Measurements from ENCODE around the gene SEC14L1. TPM values are rescaled to one million over a fixed set of nuclear protein-coding genes. Genes with fewer than 3 reads are reported as not detected.

The SEC14L1 gene
- total and polyA plus RNA-seq, 3 experiments from 2014 or later = 9.5 to 75.6 (median 73.3) TPM

DNA sequence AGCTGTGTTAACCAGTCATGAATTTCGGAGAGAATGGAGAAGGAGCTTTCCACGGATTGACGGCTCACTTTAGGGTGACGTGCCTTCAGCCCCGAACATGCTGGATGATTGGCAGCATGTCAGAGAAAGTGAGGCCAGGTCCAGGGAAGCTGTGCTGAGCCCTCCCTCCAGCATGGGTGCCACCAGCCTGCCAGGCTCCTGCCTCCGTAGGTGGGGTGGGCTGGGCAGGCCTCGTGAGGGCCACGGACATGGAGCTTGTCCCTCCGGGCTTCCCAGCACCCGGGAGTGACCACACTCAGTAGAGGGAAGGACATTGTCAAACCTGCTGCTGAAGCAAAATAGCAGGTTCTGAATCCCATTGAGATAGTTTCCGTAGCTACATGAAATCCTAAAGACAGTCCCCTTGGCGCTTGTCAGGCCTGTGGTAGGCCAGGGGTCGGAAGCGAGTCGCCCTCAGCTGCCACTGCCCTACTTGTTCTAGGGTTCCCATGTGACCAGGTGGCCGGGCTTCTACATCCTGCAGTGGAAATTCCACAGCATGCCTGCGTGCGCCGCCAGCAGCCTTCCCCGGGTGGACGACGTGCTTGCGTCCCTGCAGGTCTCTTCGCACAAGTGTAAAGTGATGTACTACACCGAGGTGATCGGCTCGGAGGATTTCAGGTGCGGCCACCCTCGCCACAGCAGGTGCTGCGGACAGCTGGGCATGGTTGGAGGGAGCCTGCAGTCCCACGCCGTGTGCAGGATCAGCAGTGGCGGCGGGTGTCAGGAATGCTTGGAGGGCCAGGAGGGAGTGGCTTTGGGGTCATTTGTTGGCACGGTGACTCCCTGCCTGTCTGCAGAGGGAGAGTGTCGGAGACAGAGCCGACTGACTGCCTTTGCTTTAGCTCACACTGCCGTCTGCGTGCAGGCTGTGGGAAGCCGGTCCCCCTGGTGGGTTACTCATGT is 72.3 kb downstream of the SEC14L1 start:
- CTCF ChIA-PET = no interaction called here
- H3K27ac ChIP-seq (ENCODE audit: low read depth, low read length) = no peak overlapping the region
- H3K9me3 Mint-ChIP-seq = no peaks in the 10 kb centered on the region
- H3K27me3 Mint-ChIP-seq = no peaks in the 10 kb centered on the region
- H3K4me3 Mint-ChIP-seq = no peak overlapping the region
- no peaks in the 10 kb centered on the region for H3K4me1 Mint-ChIP-seq
- H3K27me3 ChIP-seq (ENCODE audit: insufficient read depth, low read length, poor library complexity, severe bottlenecking) = no peaks in the 10 kb centered on the region
- H3K36me3 ChIP-seq (ENCODE audit: insufficient read depth, low read length) = peaks cover 42% of the 10 kb centered on the region
- no peak for DNase-seq
- POLR2A ChIA-PET = no interaction called here
- H3K4me3 ChIP-seq (ENCODE audit: low read length) = no peak overlapping the region
- H3K36me3 Mint-ChIP-seq = peaks cover 3 to 88% (median 26%) of the 10 kb centered on the region in 3 donors
- no peaks in the 10 kb centered on the region for H3K9me3 ChIP-seq (ENCODE audit: low read length)
- H3K4me1 ChIP-seq (ENCODE audit: insufficient read depth, low read length) = no peaks in the 10 kb centered on the region
- peak overlapping the region in 1 of 8 donors; percentile 6 for H3K27ac Mint-ChIP-seq

DNA sequence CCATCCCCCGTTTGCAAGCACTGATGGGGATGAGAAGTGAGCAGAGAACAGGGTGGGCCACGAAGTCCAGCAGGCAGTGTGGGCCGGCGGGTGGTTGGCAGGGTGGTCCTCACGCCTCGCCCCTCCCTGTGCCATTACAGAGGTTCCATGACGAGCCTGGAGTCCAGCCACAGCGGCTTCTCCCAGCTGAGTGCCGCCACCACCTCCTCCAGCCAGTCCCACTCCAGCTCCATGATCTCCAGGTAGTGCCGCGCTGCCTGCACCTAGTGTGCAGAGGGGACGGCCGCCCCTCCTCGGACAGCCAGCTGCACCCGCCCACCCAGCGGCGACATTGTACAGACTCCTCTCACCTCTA is 73.0 kb downstream of the SEC14L1 start:
- Histone ChIP-seq H3K4me1 (ENCODE audit: insufficient read depth, low read length) (no peaks in the 10 kb centered on the region), H3K9me3 (ENCODE audit: low read length) (no peaks in the 10 kb centered on the region), H3K27ac (ENCODE audit: low read depth, low read length) (no peak overlapping the region), H3K36me3 (ENCODE audit: insufficient read depth, low read length) (peaks cover 42% of the 10 kb centered on the region), H3K4me3 (ENCODE audit: low read length) (no peak overlapping the region), H3K27me3 (ENCODE audit: insufficient read depth, low read length, poor library complexity, severe bottlenecking) (no peaks in the 10 kb centered on the region)
- Mint-ChIP-seq H3K27ac (peak overlapping the region in 1 of 8 donors; percentile 6), H3K4me3 (no peak overlapping the region), H3K27me3 (no peaks in the 10 kb centered on the region), H3K9me3 (no peaks in the 10 kb centered on the region), H3K4me1 (no peaks in the 10 kb centered on the region), H3K36me3 (peaks cover 3 to 85% (median 21%) of the 10 kb centered on the region in 3 donors)
- POLR2A ChIA-PET = no interaction called here
- no peak for DNase-seq
- CTCF ChIA-PET = no interaction called here

DNA sequence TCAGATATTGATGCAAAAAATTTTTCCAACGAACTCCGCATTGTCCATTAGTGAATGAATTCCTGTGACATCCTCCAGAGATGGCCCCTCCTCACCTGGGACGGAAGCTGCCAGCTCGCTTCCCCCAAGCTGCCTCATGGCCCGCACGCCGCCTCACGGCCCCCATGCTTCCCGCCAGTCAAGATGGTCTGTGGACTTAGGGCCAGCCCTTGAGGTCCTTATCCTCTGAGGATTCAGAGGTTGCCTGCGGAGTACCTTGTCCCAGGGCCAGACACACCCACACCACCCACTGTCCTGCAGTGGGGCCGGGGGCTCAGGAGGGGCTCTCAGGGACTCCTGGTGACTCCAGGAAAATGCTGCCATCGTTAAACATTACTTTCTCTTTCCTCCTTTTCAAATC is 73.6 kb downstream of the SEC14L1 start:
- ChIA-PET POLR2A (no interaction called here), CTCF (no interaction called here)
- H3K27ac ChIP-seq (ENCODE audit: low read depth, low read length) = no peak overlapping the region
- H3K4me3 ChIP-seq (ENCODE audit: low read length) = no peak overlapping the region
- H3K27me3 Mint-ChIP-seq = no peaks in the 10 kb centered on the region
- no peak overlapping the region for H3K27ac Mint-ChIP-seq
- peaks cover 3 to 80% (median 22%) of the 10 kb centered on the region in 3 donors for H3K36me3 Mint-ChIP-seq
- no peaks in the 10 kb centered on the region for H3K9me3 ChIP-seq (ENCODE audit: low read length)
- no peaks in the 10 kb centered on the region for H3K4me1 ChIP-seq (ENCODE audit: insufficient read depth, low read length)
- H3K27me3 ChIP-seq (ENCODE audit: insufficient read depth, low read length, poor library complexity, severe bottlenecking) = no peaks in the 10 kb centered on the region
- no peaks in the 10 kb centered on the region for H3K9me3 Mint-ChIP-seq
- H3K4me1 Mint-ChIP-seq = no peaks in the 10 kb centered on the region
- H3K36me3 ChIP-seq (ENCODE audit: insufficient read depth, low read length) = peaks cover 40% of the 10 kb centered on the region
- H3K4me3 Mint-ChIP-seq = no peak overlapping the region
- no peak for DNase-seq

DNA sequence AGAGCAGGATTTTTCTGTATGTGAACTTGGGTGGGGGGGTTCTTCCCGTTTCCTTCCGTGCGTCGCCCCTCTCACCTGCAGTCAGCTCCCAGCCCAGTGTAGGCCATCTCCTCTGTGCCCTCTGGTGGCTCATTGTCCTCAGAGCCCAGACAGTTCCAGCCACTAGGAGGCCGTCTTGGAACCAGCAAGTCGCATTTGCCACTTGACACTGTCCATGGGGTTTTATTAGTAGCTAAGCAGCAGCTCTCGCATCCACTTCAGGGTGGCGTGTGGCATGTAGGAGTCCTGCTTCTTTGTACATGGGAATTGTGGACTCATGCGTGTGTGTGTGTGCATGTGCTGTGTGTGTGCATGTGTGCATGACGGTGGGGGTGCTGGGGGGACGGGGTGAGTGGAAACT is 74.0 kb downstream of the SEC14L1 start:
- no peaks in the 10 kb centered on the region for H3K9me3 ChIP-seq (ENCODE audit: low read length)
- Mint-ChIP-seq H3K27me3 (no peaks in the 10 kb centered on the region), H3K36me3 (peaks cover 3 to 76% (median 19%) of the 10 kb centered on the region in 3 donors), H3K4me3 (no peak overlapping the region), H3K27ac (peak overlapping the region in 1 of 8 donors; percentile 77), H3K9me3 (no peaks in the 10 kb centered on the region), H3K4me1 (no peaks in the 10 kb centered on the region)
- POLR2A ChIA-PET = no interaction called here
- H3K4me3 ChIP-seq (ENCODE audit: low read length) = no peak overlapping the region
- no peaks in the 10 kb centered on the region for H3K27me3 ChIP-seq (ENCODE audit: insufficient read depth, low read length, poor library complexity, severe bottlenecking)
- H3K27ac ChIP-seq (ENCODE audit: low read depth, low read length) = no peak overlapping the region
- DNase-seq = peak in 1 of 5 donors; percentile 49
- CTCF ChIA-PET = interaction anchor here (1.4 kb wide), 1 partner anchor 9 kb away, joined by 3 read pairs; no protein-coding TSS in a partner anchor
- peaks cover 36% of the 10 kb centered on the region for H3K36me3 ChIP-seq (ENCODE audit: insufficient read depth, low read length)
- H3K4me1 ChIP-seq (ENCODE audit: insufficient read depth, low read length) = no peaks in the 10 kb centered on the region

DNA sequence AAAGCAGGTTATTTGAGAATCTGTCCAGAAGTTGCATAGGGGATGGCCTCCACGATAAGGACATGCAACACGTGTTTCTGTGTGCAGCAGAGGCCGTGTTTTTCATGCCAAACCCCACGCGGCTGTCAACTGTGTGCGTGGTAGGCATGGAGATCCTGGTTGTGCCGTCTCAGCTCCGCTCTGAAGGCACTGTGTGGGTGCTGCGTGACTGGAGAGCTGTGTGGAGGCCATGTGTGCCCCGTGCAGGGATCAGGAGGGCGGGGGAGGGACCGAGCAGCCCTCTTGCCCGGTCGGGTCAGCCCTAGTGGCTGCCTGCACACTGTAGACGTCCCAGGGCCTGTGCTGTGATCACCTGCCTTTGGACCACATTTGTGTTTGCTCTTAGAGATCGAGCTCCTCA is 74.5 kb downstream of the SEC14L1 start:
- DNase-seq = no peak
- Histone ChIP-seq H3K36me3 (ENCODE audit: insufficient read depth, low read length) (peaks cover 32% of the 10 kb centered on the region), H3K4me3 (ENCODE audit: low read length) (no peak overlapping the region), H3K4me1 (ENCODE audit: insufficient read depth, low read length) (no peaks in the 10 kb centered on the region), H3K27me3 (ENCODE audit: insufficient read depth, low read length, poor library complexity, severe bottlenecking) (no peaks in the 10 kb centered on the region), H3K27ac (ENCODE audit: low read depth, low read length) (no peak overlapping the region), H3K9me3 (ENCODE audit: low read length) (no peaks in the 10 kb centered on the region)
- Mint-ChIP-seq H3K4me3 (no peak overlapping the region), H3K9me3 (no peaks in the 10 kb centered on the region), H3K27me3 (no peaks in the 10 kb centered on the region), H3K4me1 (no peaks in the 10 kb centered on the region), H3K36me3 (peaks cover 0 to 71% (median 17%) of the 10 kb centered on the region in 3 donors), H3K27ac (peak overlapping the region in 1 of 8 donors; percentile 3)
- CTCF ChIA-PET = interaction anchor here (1.4 kb wide), 1 partner anchor 9 kb away, joined by 3 read pairs; no protein-coding TSS in a partner anchor
- POLR2A ChIA-PET = no interaction called here

DNA sequence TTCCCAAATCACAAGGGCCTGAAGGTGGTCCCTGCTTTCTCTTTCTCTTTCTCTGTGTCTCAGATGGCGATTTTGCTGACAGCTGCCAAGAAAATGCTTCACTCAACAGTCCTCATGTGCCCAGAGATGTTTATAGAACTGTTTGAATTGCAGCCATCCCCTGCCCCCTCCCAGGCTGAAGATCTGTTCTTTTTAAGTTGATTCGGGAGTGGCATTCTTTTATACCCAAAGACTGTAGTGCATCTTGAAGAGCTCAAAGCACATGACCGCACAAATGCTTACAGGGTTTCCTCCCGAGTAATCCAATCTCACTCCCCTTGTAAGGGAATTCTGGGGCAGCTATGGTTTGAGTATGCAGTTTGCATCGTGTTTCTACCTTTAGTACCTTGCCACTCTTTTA is 75.7 kb downstream of the SEC14L1 start:
- no peaks in the 10 kb centered on the region for H3K4me1 Mint-ChIP-seq
- H3K36me3 Mint-ChIP-seq = peaks cover 0 to 59% (median 10%) of the 10 kb centered on the region in 3 donors
- no peak overlapping the region for H3K4me3 Mint-ChIP-seq
- peak overlapping the region in 1 of 8 donors; percentile 66 for H3K27ac Mint-ChIP-seq
- Histone ChIP-seq H3K36me3 (ENCODE audit: insufficient read depth, low read length) (peaks cover 21% of the 10 kb centered on the region), H3K27me3 (ENCODE audit: insufficient read depth, low read length, poor library complexity, severe bottlenecking) (no peaks in the 10 kb centered on the region), H3K4me3 (ENCODE audit: low read length) (no peak overlapping the region), H3K9me3 (ENCODE audit: low read length) (no peaks in the 10 kb centered on the region), H3K4me1 (ENCODE audit: insufficient read depth, low read length) (no peaks in the 10 kb centered on the region), H3K27ac (ENCODE audit: low read depth, low read length) (no peak overlapping the region)
- ChIA-PET CTCF (interaction anchor here (1.0 kb wide), 1 partner anchor 12 kb away, joined by 4 read pairs; no protein-coding TSS in a partner anchor), POLR2A (no interaction called here)
- DNase-seq = no peak
- no peaks in the 10 kb centered on the region for H3K27me3 Mint-ChIP-seq
- H3K9me3 Mint-ChIP-seq = no peaks in the 10 kb centered on the region

DNA sequence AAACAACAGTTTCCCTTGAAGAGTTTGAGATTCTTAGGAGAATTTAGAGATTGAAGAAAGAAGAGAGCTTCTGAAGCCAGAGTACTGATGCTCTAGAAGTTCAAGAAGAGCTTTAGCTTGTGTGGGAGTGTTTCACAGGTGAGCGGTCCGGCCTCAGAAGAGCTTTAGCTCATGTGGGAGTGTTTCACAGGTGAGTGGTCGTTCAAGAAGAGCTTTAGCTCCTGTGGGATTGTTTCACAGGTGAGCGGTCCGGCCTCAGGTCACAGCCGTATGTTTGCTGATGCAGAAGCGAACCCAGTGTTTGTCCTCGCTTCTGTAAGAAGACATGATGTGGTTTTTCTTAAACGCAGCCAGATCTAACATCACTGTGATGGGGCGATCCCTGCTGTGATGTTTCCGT is 76.4 kb downstream of the SEC14L1 start:
- H3K36me3 ChIP-seq (ENCODE audit: insufficient read depth, low read length) = peaks cover 15% of the 10 kb centered on the region
- Mint-ChIP-seq H3K27ac (peak overlapping the region in 2 of 8 donors; percentile 45 to 46), H3K36me3 (peaks cover 0 to 52% (median 4%) of the 10 kb centered on the region in 3 donors), H3K4me1 (no peaks in the 10 kb centered on the region), H3K9me3 (no peaks in the 10 kb centered on the region), H3K4me3 (no peak overlapping the region), H3K27me3 (no peaks in the 10 kb centered on the region)
- no peak for DNase-seq
- H3K27me3 ChIP-seq (ENCODE audit: insufficient read depth, low read length, poor library complexity, severe bottlenecking) = no peaks in the 10 kb centered on the region
- CTCF ChIA-PET = interaction anchor here (1.0 kb wide), 1 partner anchor 11 kb away, joined by 4 read pairs; no protein-coding TSS in a partner anchor
- H3K4me3 ChIP-seq (ENCODE audit: low read length) = no peak overlapping the region
- POLR2A ChIA-PET = no interaction called here
- no peak overlapping the region for H3K27ac ChIP-seq (ENCODE audit: low read depth, low read length)
- no peaks in the 10 kb centered on the region for H3K9me3 ChIP-seq (ENCODE audit: low read length)
- no peaks in the 10 kb centered on the region for H3K4me1 ChIP-seq (ENCODE audit: insufficient read depth, low read length)

DNA sequence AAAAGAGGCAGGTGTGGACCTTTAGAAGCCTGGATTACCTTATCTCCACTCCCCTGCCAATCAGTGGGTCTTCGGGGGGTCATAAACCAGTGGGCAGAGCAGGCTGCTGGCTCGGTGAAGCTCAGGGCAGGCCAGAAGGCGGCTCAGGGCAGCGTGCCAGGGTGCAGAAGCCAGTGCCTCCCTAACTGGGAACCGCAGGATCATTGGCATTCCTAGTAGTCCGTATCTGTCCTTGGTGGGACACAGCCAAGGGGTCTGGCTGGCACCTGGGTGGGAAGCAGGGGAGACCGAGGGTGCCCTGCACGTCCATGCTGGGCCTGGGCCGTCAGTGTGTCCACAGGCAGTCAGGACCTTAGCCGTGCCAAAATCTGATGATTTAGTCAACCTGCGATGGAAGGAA is 76.8 kb downstream of the SEC14L1 start:
- Histone ChIP-seq H3K27me3 (ENCODE audit: insufficient read depth, low read length, poor library complexity, severe bottlenecking) (no peaks in the 10 kb centered on the region), H3K9me3 (ENCODE audit: low read length) (no peaks in the 10 kb centered on the region), H3K27ac (ENCODE audit: low read depth, low read length) (no peak overlapping the region), H3K36me3 (ENCODE audit: insufficient read depth, low read length) (peaks cover 10% of the 10 kb centered on the region), H3K4me1 (ENCODE audit: insufficient read depth, low read length) (no peaks in the 10 kb centered on the region), H3K4me3 (ENCODE audit: low read length) (no peak overlapping the region)
- POLR2A ChIA-PET = no interaction called here
- no peak for DNase-seq
- CTCF ChIA-PET = interaction anchor here (1.0 kb wide), 1 partner anchor 11 kb away, joined by 4 read pairs; no protein-coding TSS in a partner anchor
- Mint-ChIP-seq H3K4me1 (no peaks in the 10 kb centered on the region), H3K27me3 (no peaks in the 10 kb centered on the region), H3K9me3 (no peaks in the 10 kb centered on the region), H3K4me3 (no peak overlapping the region), H3K27ac (no peak overlapping the region), H3K36me3 (peaks cover 0 to 48% (median 3%) of the 10 kb centered on the region in 3 donors)

Data from CD8-positive, alpha-beta memory T cell (primary cell).